Right lobe of liver (tissue), 6 donors: ENCODE data around the gene GPR35. TPM values are rescaled to one million over a fixed set of nuclear protein-coding genes. Genes with fewer than 3 reads are reported as not detected.

Source experiments
- ATAC-seq, 4 donors: fragments of 200-7000 bp; cut with Tn5 transposase; one replicate each; pipeline ENCODE4 v1.9.1; 2020; ENCODE audit warnings: mild to moderate bottlenecking in 4 of 4, moderate library complexity in 4 of 4
- DNase-seq, 3 donors: peaks; one replicate each; pipeline ENCODE4 v3.0.0-alpha.2; 2020
- H3K27ac ChIP-seq, 3 donors: fragments of 200-600 bp; one replicate each; pipeline ENCODE4 v1.8.0; 2022
- H3K27me3 ChIP-seq, 2 donors: fragments of 200-600 bp; one replicate each; pipeline ENCODE4 v1.8.0; 2022
- H3K36me3 ChIP-seq, 4 donors: fragments of 200-600 bp; sonication (generic) in 1 of 4; one replicate each; pipeline versions ENCODE4 v1.5.1 to v1.8.0; 2017 to 2022; ENCODE audit warnings: control low read depth in 1 of 4
- H3K4me1 ChIP-seq, 4 donors: fragments of 200-600 bp; sonication (generic) in 1 of 4; one replicate each; pipeline versions ENCODE4 v1.5.1 to v1.8.0; 2017 to 2022; ENCODE audit warnings: control low read depth in 1 of 4
- H3K4me3 ChIP-seq, 3 donors: fragments of 200-600 bp; one replicate each; pipeline ENCODE4 v1.8.0; 2022
- H3K9me3 ChIP-seq, 4 donors: fragments of 200-600 bp; sonication (generic) in 1 of 4; one replicate each; pipeline versions ENCODE4 v1.5.1 to v1.8.0; 2017 to 2022; ENCODE audit warnings: control low read depth in 1 of 4
- POLR2A ChIP-seq: fragments of 450-650 bp; IDR thresholded peaks from one replicate; pipeline ENCODE4 v1.6.1; 2017; ENCODE audit warnings: antibody characterized with exemption, mild to moderate bottlenecking
- WGBS: methylation state at CpG from one replicate; pipeline ENCODE4 v1.1.6; 2018; ENCODE audit warnings: low coverage, low lambda C conversion rate; ENCODE audit not compliant: insufficient coverage; ENCODE audit errors: missing lambda C conversion rate; 5-methylcytosine and 5-hydroxymethylcytosine counted together
- intact Hi-C, 2 donors: fragments of 100-400 bp; cut with DNase I; formaldehyde crosslinking; loops; one replicate each; pipeline versions ENCODE4 v1.11.2 to v1.14.1; 2022
- total RNA-seq, 6 experiments: library from RNA; depleted of rRNA in 2 of 6; stranded (reverse); fragments of >200 nt in 2 of 6; fragmentation: NEBNext Ultra II Directional in 3 of 6; extraction: Animal tissue kit (Norgen Biotek cat#: 25700) in 3 of 6; gene quantifications; one replicate each; pipeline versions ENCODE4 v1.1.0 to v1.2.4, GENCODE V29; 2016 to 2023
- TF ChIP-seq, protein P1 (sequence below), 4 donors: fragments of 200-600 bp in 3 of 4; fragments of 450-650 bp in 1 of 4; IDR thresholded peaks; one replicate each; pipeline versions ENCODE4 v1.5.1 to v1.8.0; 2016 to 2022; ENCODE audit warnings: antibody characterized with exemption in 4 of 4, mild to moderate bottlenecking in 2 of 4
- donor health status: DM: no; HTN: yes; CAD: no.
- donor health status: DM: no; HTN: no; CAD: no.
- donor health status: DM: no; HTN: no; CAD: no.
- donor health status: DM: no; HTN: yes; CAD: no.
- donor health status: DM: no; HTN: yes; CAD: no.

The GPR35 gene
- total RNA-seq, 6 experiments from 2014 or later = 0.11 to 1.2 (median 0.72) TPM

DNA sequence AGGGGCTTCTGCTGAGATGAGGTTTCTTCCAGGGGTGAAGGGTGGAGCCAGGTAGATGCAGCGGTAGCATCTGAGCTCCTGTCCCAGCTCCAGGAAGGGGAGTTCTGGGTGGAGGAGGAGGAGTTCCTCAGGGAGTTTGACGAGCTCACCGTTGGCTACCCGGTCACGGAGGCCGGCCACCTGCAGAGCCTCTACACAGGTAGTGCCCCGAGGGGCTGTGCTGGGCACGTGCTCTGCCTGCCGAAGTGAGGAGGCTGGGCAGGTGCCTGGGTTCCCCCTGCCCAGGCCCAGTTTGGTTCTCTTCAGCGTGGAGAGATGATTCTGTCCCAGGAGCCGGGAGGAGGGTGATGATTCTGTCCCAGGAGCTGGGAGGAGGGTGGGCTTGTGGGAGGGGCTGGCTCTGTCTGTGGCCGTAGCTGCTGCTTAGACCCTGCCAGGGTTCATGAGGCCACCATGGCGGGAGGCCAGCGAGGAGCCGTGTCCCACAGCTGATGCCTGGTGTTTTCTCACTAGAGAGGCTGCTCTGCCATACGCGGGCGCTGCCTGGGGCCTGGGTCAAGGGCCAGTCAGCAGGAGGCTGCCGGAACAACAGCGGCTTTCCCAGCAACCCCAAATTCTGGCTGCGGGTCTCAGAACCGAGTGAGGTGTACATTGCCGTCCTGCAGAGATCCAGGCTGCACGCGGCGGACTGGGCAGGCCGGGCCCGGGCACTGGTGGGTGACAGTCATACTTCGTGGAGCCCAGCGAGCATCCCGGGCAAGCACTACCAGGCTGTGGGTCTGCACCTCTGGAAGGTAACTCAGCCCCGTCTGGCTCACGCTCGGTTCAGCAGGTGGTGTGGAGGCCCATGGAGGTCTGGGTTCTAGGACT is 30.5 kb upstream of the GPR35 start:
- Histone ChIP-seq H3K9me3 (no peaks in the 10 kb centered on the region), H3K27me3 (no peaks in the 10 kb centered on the region), H3K4me3 (no peak overlapping the region), H3K27ac (no peak overlapping the region), H3K4me1 (peaks cover 0 to 20% (median 5%) of the 10 kb centered on the region in 4 donors), H3K36me3 (peaks cover 0 to 11% (median under 1%) of the 10 kb centered on the region in 4 donors)
- ATAC-seq (no peak), DNase-seq (peak in 2 of 3 donors; percentile 46 to 54)
- intact Hi-C loops = no loop called here
- 100% methylated on average over 2 of the region's 34 CpGs for WGBS
- TF ChIP-seq, protein P1, sequence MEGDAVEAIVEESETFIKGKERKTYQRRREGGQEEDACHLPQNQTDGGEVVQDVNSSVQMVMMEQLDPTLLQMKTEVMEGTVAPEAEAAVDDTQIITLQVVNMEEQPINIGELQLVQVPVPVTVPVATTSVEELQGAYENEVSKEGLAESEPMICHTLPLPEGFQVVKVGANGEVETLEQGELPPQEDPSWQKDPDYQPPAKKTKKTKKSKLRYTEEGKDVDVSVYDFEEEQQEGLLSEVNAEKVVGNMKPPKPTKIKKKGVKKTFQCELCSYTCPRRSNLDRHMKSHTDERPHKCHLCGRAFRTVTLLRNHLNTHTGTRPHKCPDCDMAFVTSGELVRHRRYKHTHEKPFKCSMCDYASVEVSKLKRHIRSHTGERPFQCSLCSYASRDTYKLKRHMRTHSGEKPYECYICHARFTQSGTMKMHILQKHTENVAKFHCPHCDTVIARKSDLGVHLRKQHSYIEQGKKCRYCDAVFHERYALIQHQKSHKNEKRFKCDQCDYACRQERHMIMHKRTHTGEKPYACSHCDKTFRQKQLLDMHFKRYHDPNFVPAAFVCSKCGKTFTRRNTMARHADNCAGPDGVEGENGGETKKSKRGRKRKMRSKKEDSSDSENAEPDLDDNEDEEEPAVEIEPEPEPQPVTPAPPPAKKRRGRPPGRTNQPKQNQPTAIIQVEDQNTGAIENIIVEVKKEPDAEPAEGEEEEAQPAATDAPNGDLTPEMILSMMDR (IDR thresholded peaks at IDR 0.05) = no peak

DNA sequence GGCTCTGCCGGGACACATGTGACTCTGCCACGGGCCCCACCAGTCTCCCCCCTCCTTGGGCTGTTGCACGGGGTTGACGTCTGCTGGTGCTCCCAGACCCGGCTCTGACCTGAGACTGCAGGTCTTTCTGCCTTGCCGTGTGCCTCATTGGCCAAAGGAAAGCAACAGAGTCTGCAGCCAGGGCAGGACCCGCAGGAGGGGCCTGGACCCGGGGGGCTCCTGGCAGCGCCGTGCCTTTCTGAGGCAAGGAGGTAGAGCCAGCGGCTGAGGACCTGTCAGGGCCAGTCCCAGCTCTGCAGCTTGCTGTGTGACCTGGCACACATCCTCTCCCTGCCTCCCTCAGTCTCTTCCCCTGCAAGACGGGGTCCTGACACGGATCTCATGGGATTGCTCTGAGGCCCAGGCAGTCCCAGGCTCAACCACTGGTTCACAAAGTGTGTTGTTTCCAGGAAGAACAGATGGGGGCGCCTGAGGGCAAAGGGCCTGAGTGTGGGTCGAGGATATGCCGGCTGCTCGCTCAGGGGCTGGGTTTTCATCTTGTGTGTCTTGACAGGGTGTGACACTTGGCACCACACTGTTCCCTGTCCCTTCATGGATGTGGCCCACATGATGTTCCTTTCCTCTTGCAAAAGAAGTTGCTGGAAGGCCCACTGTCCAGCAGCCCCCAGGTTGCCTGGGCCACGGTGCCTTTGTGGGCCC is 29.8 kb upstream of the GPR35 start:
- no peak for TF ChIP-seq POLR2A
- TF ChIP-seq, protein P1 (IDR thresholded peaks at IDR 0.05) = peak in 2 of 4 donors; percentile 9 to 23
- Histone ChIP-seq H3K27ac (no peak overlapping the region), H3K9me3 (no peaks in the 10 kb centered on the region), H3K27me3 (no peaks in the 10 kb centered on the region), H3K36me3 (peaks cover 0 to 11% (median under 1%) of the 10 kb centered on the region in 4 donors), H3K4me3 (no peak overlapping the region), H3K4me1 (peaks cover 0 to 15% (median 5%) of the 10 kb centered on the region in 4 donors)
- peak in 3 of 4 donors; percentile 19 to 33 (median 32) for ATAC-seq
- intact Hi-C loops = no loop called here
- DNase-seq = peak in 2 of 3 donors; percentile 50 to 53
- 33% methylated on average over 1 of the region's 18 CpGs for WGBS

DNA sequence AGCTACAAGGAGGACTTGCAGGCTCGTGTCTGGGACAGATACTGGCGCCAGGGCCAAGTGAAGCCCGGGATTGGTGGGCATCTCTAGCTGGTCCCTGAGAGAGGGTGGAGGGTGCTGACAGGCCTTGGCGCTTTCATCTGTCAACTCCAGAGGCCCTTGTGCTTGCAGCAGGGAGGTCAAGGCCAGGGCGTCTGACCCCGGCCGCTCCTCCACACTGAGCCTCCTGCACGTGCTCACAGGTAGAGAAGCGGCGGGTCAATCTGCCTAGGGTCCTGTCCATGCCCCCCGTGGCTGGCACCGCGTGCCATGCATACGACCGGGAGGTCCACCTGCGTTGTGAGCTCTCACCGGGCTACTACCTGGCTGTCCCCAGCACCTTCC is 29.2 kb upstream of the GPR35 start:
- H3K9me3 ChIP-seq = no peaks in the 10 kb centered on the region
- peaks cover 0 to 15% (median 5%) of the 10 kb centered on the region in 4 donors for H3K4me1 ChIP-seq
- TF ChIP-seq POLR2A = no peak
- TF ChIP-seq, protein P1 (IDR thresholded peaks at IDR 0.05) = no peak
- no CpG with 5 or more reads among the region's 17 CpGs for WGBS
- H3K4me3 ChIP-seq = no peak overlapping the region
- intact Hi-C loops = no loop called here
- peak in 2 of 3 donors; percentile 46 for DNase-seq
- H3K27me3 ChIP-seq = no peaks in the 10 kb centered on the region
- H3K27ac ChIP-seq = no peak overlapping the region
- peak; percentile 2 to 11 (median 8) for ATAC-seq
- peaks cover 0 to 7% (median under 1%) of the 10 kb centered on the region in 4 donors for H3K36me3 ChIP-seq

DNA sequence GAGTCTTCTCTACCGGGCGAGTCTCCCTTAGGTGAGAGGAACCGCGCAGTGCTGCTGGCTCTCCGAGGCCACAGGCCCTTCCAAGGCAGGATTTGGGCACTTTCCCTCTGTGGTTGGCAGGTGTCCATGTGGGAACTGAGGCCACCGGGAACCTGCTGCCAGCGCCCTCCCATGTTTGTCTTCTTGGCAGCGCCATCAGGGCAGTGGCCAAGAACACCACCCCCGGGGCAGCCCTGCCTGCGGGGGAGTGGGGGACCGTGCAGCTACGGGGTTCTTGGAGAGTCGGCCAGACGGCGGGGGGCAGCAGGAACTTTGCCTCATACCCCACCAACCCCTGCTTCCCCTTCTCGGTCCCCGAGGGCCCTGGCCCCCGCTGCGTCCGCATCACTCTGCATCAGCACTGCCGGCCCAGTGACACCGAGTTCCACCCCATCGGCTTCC is 28.8 kb upstream of the GPR35 start:
- intact Hi-C loops = no loop called here
- ATAC-seq (peak; percentile 66 to 82 (median 76)), DNase-seq (peak; percentile 69 to 91 (median 82))
- TF ChIP-seq POLR2A = no peak
- TF ChIP-seq, protein P1 (IDR thresholded peaks at IDR 0.05) = no peak
- Histone ChIP-seq H3K9me3 (no peaks in the 10 kb centered on the region), H3K27me3 (no peaks in the 10 kb centered on the region), H3K4me1 (peaks cover 0 to 15% (median 5%) of the 10 kb centered on the region in 4 donors), H3K36me3 (peaks cover 0 to 6% (median under 1%) of the 10 kb centered on the region in 4 donors), H3K4me3 (no peak overlapping the region), H3K27ac (no peak overlapping the region)
- WGBS = 71% methylated on average over 4 of the region's 23 CpGs
